ENCODE data around the gene NETO1.

NETO1 gene

DNA sequence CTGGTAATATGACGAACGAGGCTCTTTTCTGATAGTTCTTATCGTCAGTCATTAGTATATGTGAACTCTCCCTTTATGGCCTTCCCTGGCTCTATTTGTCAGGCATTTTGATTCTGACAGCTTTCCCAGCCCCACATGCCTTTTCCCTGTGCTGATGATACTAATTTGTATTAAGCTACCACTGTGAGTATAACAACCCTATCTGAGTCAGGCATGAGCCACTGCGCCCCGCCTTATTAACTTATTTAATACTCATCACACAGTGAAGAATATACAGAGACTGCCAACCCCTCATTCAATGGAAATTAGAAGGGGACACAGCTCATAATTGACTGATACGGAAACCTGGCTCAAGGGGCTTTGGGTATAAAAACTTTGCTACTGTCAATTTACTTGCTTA lies 140.0 kb downstream of the NETO1 start:
- peak; percentile 4 for DNase-seq (ENCODE audit: low spot score)

GRCh38 chr18:72727038-72727655 lies 140.6 kb downstream of the NETO1 start:
- peak; percentile 27 for DNase-seq (ENCODE audit: low spot score)

DNA sequence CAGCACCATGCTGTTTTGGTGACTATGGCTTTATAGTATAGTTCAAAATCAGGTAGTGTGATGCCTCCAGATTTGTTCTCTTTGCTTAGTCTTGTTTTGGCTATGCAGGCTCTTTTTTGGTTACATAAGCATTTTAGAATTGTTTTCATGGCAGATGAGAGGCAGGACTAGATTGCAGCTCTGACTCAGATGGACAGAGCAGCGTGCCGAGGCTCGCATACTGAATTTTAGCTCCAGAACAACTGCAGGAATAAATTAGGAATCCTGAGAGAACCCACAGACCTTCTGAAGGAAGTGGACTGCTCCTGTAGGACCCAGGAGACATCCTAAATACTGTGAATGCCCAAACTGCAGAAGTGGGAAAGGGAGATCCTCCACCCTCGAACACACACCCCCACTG lies 141.6 kb downstream of the NETO1 start:
- DNase-seq (ENCODE audit: low spot score): no peak

GRCh38 chr18:72721330-72721729 lies 146.5 kb downstream of the NETO1 start:
- no peak for DNase-seq (ENCODE audit: low spot score)

- DNase-seq (ENCODE audit: low spot score): no peak
Measured at GRCh38 chr18:72720116-72720515, 147.7 kb downstream of the NETO1 start.

DNA sequence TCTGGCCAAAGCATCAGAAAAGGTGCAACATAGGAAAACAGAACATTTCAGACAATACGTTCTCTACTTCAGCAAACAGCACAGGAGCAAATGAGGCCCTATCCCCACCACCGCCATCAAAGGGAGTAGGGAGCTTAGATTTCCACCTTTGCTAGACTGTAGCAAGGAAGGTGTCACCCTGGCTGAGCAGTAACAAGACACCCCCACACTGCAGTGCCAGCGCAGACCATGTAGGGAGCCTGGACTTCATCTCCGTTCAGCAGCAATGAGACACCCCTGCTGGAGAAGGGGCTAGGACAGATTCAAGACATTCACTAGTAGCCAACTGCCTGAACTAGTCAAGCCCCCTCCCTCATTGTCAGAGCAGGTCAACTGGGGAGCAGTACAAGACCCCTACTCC lies 163.6 kb downstream of the NETO1 start:
- DNase-seq (ENCODE audit: low spot score): no peak

DNA sequence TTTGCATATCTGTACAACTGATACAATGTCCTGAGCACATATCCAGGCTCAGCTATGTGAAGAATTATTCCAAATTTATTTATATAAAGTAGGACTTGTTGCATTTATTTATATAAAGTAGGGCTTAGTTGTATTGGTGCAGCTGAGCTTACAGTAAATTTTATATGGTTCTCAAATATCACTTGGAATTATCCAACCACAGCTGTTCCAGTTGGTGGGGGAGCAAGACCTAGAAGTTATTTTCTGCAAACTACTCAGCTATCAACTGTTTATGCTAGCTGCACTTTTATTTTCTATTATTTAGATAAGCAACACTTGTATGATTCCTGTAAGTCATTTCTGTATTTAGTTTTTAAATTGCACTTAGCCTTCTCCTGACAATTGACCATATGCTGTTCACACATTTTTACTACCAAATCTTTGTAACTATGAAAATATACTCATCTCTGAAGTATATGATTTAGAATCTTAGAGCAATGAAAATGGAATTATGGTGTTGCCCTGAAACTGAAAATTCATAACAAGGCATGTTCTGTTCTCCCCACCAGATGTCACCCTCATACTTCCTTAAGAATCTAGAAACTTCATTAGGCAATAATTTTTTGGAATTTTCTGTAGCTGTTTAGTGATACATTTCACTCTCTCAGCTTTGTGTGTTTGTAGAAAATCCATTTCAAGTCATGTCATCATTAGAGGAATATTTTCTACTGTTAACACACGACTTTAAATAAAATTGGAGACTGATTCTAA lies 166.7 kb downstream of the NETO1 start:
- DNase-seq (ENCODE audit: low spot score): peak; percentile 1

DNA sequence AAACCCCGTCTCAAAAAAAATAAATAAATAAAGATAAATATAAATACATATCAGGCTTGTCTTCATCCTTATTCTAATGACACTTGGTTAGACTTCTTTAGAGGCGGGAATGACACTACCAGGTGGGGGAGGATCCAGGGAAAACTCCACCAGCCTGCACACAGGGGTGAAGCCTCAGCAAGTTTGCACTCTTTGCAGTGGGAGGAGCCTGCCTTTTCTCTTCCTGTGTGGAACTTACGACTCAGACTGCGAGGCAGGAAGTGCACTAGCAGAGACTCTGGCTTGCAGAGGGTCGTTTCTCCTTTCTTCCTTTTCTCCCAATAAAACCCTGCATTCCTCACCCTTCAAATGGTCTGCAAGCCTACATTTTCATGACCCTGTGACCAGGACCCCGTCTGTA lies 170.1 kb downstream of the NETO1 start:
- DNase-seq (ENCODE audit: low spot score): no peak

- no peak for DNase-seq (ENCODE audit: low spot score)
Measured at GRCh38 chr18:72692595-72692994, 175.2 kb downstream of the NETO1 start.
